AG09309 (cell line): ENCODE data around the gene MAP2K1.

ENCODE experiments used
- DNase-seq: peaks from one replicate; pipeline ENCODE4 v3.0.0-alpha.2; 2010; ENCODE audit warnings: low read depth
- H3K4me3 ChIP-seq: 2 replicates; pipeline ENCODE4 v1.5.1; 2011; ENCODE audit warnings: mild to moderate bottlenecking, low read depth, low read length, moderate library complexity; ENCODE audit not compliant: control insufficient read depth
- TF ChIP-seq, protein P1 (sequence below): IDR thresholded peaks from 2 replicates; pipeline ENCODE4 v1.5.1; 2011; ENCODE audit warnings: mild to moderate bottlenecking, low read depth, low read length, inconsistent platforms; ENCODE audit not compliant: insufficient read depth, control insufficient read depth; ENCODE audit errors: missing control alignments

Gene MAP2K1

DNA sequence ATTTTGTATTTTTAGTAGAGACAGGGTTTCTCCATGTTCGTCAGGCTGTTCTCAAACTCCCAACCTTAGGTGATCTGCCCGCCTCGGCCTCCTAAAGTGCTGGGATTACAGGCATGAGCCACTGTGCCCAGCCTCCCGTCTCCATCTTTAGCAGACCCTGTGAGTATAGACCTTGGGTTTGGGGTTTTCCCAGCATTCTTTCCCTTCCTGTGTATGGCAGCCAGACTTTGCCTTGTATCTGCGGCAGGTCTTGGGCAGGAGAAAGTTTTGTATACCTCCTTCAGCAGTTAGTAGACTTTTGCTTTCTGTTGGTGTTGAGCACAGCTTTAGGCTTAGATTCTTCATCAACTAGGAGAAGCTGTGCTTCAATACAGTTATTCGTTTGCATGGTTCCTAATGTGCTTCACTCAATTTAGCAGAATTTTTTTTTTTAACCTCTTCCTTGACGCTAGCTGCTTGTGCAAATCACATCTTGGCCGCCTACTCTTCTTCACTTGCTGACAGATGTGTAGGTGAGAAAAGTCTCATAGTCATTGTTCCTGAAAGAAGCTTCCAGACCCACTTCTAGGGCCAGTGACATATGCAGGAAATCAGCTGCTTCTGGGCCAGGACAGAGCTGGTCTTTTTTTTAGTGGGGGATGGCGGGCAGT, 38.4 kb downstream of the MAP2K1 start:
- no peak for DNase-seq
- H3K4me3 ChIP-seq = no peak overlapping the region
- TF ChIP-seq, protein P1, sequence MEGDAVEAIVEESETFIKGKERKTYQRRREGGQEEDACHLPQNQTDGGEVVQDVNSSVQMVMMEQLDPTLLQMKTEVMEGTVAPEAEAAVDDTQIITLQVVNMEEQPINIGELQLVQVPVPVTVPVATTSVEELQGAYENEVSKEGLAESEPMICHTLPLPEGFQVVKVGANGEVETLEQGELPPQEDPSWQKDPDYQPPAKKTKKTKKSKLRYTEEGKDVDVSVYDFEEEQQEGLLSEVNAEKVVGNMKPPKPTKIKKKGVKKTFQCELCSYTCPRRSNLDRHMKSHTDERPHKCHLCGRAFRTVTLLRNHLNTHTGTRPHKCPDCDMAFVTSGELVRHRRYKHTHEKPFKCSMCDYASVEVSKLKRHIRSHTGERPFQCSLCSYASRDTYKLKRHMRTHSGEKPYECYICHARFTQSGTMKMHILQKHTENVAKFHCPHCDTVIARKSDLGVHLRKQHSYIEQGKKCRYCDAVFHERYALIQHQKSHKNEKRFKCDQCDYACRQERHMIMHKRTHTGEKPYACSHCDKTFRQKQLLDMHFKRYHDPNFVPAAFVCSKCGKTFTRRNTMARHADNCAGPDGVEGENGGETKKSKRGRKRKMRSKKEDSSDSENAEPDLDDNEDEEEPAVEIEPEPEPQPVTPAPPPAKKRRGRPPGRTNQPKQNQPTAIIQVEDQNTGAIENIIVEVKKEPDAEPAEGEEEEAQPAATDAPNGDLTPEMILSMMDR = no peak

DNA sequence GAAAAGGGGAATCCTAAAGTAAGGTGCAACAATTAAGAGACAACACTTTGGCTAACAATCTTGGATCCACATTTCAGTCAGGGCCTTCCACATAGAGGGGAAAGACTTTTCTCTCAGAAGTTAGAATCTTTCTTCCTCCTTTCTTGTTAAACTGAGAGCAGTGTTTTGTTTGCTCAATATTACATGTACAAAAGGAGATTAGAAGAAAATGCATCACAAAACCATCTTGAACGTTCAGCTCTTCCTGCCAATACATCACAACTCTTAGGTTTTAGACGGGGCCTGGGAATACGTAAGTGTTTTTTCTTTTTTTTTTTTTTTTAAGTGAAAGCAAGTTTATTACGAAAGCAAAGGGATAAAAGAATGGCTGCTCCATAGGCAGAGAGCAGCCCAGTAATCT, 39.1 kb downstream of the MAP2K1 start:
- no peak for DNase-seq
- TF ChIP-seq, protein P1 = no peak
- H3K4me3 ChIP-seq = no peak overlapping the region

DNA sequence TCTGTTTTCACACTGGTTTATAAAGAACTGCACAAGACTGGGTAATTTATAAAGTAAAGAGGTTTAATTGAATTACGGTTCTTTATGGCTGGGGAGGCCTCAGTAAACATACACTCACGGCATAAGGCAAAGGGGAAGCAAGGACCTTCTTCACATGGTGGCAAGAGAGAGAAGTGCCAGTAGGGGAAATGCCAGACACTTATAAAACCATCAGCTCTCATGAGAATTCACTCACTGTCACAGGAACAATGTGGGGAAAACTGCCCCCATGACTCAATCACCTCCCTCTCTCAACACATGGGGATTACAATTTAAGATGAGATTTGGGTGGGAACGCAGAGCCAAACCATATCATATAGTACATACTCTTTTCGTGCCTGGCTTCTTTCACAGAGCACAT, 42.4 kb downstream of the MAP2K1 start:
- TF ChIP-seq, protein P1 = no peak
- no peak overlapping the region for H3K4me3 ChIP-seq
- no peak for DNase-seq

DNA sequence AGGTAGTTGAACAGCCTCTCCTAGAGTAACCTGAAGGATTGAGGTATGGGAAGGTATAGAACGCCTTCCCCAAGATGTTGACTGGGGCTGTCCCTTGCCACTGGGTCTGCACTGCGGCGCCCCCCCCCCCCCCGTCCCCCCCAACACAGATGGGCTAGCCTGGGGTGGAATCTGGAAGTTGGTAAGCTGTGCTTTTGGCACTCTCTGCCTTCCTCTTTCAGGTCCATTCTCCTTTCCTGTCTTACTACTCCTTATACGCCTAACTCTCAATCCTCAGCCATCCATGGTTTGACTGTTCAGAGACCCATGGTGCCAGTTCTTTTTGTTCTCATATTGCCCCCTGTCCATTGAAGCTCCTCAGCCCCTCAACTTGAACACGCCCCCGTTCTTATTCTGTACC, 42.8 kb downstream of the MAP2K1 start:
- H3K4me3 ChIP-seq = no peak overlapping the region
- no peak for DNase-seq
- TF ChIP-seq, protein P1 = no peak

DNA sequence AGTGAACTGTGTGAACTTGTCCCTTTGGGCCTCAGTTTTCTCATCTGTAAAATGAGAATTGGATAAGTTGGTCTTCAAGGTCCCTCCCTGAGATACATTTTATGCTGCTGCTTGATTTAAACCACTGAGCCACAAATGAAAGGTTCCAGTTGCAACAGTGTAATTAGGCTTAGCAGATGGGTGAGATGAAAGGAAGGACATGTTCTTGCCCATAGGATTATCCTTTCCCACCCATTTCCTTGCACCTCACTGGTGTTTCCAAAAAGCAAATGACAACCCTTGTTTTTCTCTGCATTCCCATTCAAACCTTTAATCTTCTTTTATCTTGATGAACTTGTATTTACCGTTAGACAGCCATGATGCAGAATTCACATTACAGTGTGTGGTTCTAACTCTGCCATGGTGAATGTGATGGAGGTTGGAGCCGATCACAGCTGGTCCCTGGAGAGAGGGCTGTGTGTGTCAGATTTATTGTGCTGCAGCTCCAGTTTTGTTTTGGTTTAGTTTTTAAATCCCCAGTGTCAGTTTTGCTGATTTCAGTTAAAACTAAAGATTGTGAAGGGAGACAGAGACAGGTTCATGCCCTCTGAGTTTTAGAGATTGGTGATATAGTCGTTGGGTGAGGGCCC, 44.0 kb downstream of the MAP2K1 start:
- H3K4me3 ChIP-seq = no peak overlapping the region
- TF ChIP-seq, protein P1 = no peak
- DNase-seq = no peak

DNA sequence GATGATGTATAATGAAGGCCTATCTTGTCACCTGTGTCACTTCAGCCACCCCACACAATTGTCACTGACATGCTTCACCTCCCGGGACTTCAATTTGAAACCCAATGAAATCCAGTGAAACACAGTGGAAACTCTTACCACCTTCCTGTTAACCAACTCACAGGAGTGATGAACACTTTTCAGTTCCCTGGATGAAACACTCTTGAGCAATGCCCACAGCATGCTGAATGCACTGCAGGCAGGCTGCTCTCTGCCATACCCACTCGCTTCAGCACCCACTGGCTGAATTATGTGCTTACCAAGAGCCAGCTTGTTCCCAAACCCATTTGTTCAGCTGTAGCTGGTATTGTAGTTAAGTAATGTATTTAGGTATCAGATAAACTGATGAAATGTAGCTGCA, 47.0 kb downstream of the MAP2K1 start:
- DNase-seq = no peak
- no peak overlapping the region for H3K4me3 ChIP-seq

More for the DNA sequence above, 47.0 kb downstream of the MAP2K1 start:
- TF ChIP-seq, protein P1 = no peak
